Measurements from ENCODE around the gene UBE2U. TPM values are rescaled to one million over a fixed set of nuclear protein-coding genes. Genes with fewer than 3 reads are reported as not detected.

Gene UBE2U
- total and polyA plus RNA-seq, 2 experiments from 2014 or later: not detected

DNA sequence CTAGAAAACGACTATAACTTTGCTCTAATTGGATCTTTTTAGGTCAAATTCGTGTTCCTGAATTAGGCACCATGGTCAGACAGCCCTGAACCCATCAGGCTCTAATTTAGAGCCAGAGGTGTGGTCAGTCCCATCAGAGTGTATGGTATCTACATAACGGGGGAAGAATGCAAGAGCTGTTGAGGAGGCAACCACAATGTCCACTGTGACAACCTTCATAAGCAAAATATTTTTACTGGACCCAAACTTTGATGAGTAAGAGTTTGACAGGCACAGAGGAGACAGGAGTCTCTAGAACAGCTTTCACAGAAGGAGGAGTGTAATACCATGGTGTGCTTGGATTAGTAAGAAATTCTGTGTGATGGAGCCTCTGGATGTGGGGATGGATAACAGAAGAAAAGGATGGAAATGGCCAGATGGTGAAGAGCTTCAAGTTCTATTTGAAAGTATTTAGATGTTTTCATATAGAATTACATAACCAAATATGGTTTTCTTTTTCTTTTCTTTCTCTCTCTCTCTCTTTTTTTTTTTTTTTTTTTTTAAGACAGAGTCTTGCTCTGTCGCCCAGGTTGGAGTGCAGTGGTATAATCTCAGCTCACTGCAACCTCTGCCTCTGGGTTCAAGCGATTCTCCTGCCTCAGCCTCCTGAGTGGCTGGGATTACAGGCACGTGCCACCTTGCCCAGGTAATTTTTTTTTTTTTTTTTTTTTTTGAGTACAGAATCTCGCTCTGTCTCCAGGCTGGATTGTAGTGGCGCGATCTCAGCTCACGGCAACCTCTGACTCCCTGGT, 24.9 kb downstream of the UBE2U start:
- Mint-ChIP-seq H3K9me3 (no peaks in the 10 kb centered on the region), H3K4me1 (peaks cover 3% of the 10 kb centered on the region; the same call in 2 of the 3 replicates), H3K36me3 (ENCODE audit: low read depth) (no peaks in the 10 kb centered on the region), H3K4me3 (no peak overlapping the region), H3K27me3 (ENCODE audit: insufficient read depth, low read depth, poor library complexity) (no peaks in the 10 kb centered on the region), H3K27ac (no peak overlapping the region)
- H3K27me3 ChIP-seq (ENCODE audit: insufficient read depth): no peaks in the 10 kb centered on the region
- H3F3A ChIP-seq (replicated peaks; ENCODE audit: low read depth): no peaks in the 10 kb centered on the region
- no peak overlapping the region for H2AFZ ChIP-seq
- no peaks in the 10 kb centered on the region for H3K4me1 ChIP-seq (ENCODE audit: insufficient read depth)
- H3K4me3 ChIP-seq: no peak overlapping the region
- TF ChIP-seq EZH2 (IDR thresholded peaks at IDR 0.05; ENCODE audit: low read depth, unreplicated experiment) (no peak), STAT1 (IDR thresholded peaks at IDR 0.05; ENCODE audit: unreplicated experiment) (no peak), ZNF331 (CRISPR knock-in tag; IDR thresholded peaks at IDR 0.05; ENCODE audit: low read depth) (no peak), JUNB (IDR thresholded peaks at IDR 0.05; ENCODE audit: unreplicated experiment) (no peak), CREB1 (CRISPR knock-in tag; IDR thresholded peaks at IDR 0.05; ENCODE audit: low read depth) (no peak), ZNF114 (CRISPR knock-in tag; IDR thresholded peaks at IDR 0.05) (no peak)
- TF ChIP-seq, protein P1, sequence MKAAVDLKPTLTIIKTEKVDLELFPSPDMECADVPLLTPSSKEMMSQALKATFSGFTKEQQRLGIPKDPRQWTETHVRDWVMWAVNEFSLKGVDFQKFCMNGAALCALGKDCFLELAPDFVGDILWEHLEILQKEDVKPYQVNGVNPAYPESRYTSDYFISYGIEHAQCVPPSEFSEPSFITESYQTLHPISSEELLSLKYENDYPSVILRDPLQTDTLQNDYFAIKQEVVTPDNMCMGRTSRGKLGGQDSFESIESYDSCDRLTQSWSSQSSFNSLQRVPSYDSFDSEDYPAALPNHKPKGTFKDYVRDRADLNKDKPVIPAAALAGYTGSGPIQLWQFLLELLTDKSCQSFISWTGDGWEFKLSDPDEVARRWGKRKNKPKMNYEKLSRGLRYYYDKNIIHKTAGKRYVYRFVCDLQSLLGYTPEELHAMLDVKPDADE (IDR thresholded peaks at IDR 0.05): no peak
- TF ChIP-seq, protein P2, sequence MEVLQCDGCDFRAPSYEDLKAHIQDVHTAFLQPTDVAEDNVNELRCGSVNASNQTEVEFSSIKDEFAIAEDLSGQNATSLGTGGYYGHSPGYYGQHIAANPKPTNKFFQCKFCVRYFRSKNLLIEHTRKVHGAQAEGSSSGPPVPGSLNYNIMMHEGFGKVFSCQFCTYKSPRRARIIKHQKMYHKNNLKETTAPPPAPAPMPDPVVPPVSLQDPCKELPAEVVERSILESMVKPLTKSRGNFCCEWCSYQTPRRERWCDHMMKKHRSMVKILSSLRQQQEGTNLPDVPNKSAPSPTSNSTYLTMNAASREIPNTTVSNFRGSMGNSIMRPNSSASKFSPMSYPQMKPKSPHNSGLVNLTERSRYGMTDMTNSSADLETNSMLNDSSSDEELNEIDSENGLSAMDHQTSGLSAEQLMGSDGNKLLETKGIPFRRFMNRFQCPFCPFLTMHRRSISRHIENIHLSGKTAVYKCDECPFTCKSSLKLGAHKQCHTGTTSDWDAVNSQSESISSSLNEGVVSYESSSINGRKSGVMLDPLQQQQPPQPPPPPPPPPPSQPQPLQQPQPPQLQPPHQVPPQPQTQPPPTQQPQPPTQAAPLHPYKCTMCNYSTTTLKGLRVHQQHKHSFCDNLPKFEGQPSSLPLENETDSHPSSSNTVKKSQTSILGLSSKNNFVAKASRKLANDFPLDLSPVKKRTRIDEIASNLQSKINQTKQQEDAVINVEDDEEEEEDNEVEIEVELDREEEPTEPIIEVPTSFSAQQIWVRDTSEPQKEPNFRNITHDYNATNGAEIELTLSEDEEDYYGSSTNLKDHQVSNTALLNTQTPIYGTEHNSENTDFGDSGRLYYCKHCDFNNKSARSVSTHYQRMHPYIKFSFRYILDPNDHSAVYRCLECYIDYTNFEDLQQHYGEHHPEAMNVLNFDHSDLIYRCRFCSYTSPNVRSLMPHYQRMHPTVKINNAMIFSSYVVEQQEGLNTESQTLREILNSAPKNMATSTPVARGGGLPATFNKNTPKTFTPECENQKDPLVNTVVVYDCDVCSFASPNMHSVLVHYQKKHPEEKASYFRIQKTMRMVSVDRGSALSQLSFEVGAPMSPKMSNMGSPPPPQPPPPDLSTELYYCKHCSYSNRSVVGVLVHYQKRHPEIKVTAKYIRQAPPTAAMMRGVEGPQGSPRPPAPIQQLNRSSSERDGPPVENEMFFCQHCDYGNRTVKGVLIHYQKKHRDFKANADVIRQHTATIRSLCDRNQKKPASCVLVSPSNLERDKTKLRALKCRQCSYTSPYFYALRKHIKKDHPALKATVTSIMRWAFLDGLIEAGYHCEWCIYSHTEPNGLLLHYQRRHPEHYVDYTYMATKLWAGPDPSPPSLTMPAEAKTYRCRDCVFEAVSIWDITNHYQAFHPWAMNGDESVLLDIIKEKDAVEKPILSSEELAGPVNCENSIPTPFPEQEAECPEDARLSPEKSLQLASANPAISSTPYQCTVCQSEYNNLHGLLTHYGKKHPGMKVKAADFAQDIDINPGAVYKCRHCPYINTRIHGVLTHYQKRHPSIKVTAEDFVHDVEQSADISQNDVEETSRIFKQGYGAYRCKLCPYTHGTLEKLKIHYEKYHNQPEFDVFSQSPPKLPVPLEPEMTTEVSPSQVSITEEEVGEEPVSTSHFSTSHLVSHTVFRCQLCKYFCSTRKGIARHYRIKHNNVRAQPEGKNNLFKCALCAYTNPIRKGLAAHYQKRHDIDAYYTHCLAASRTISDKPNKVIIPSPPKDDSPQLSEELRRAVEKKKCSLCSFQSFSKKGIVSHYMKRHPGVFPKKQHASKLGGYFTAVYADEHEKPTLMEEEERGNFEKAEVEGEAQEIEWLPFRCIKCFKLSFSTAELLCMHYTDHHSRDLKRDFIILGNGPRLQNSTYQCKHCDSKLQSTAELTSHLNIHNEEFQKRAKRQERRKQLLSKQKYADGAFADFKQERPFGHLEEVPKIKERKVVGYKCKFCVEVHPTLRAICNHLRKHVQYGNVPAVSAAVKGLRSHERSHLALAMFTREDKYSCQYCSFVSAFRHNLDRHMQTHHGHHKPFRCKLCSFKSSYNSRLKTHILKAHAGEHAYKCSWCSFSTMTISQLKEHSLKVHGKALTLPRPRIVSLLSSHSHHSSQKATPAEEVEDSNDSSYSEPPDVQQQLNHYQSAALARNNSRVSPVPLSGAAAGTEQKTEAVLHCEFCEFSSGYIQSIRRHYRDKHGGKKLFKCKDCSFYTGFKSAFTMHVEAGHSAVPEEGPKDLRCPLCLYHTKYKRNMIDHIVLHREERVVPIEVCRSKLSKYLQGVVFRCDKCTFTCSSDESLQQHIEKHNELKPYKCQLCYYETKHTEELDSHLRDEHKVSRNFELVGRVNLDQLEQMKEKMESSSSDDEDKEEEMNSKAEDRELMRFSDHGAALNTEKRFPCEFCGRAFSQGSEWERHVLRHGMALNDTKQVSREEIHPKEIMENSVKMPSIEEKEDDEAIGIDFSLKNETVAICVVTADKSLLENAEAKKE (CRISPR knock-in tag; IDR thresholded peaks at IDR 0.05): no peak
- TF ChIP-seq, protein P3, sequence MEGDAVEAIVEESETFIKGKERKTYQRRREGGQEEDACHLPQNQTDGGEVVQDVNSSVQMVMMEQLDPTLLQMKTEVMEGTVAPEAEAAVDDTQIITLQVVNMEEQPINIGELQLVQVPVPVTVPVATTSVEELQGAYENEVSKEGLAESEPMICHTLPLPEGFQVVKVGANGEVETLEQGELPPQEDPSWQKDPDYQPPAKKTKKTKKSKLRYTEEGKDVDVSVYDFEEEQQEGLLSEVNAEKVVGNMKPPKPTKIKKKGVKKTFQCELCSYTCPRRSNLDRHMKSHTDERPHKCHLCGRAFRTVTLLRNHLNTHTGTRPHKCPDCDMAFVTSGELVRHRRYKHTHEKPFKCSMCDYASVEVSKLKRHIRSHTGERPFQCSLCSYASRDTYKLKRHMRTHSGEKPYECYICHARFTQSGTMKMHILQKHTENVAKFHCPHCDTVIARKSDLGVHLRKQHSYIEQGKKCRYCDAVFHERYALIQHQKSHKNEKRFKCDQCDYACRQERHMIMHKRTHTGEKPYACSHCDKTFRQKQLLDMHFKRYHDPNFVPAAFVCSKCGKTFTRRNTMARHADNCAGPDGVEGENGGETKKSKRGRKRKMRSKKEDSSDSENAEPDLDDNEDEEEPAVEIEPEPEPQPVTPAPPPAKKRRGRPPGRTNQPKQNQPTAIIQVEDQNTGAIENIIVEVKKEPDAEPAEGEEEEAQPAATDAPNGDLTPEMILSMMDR (conservative IDR thresholded peaks at IDR 0.05; ENCODE audit: low read depth in 2 of 2): no peak
- TF ChIP-seq, protein P4, sequence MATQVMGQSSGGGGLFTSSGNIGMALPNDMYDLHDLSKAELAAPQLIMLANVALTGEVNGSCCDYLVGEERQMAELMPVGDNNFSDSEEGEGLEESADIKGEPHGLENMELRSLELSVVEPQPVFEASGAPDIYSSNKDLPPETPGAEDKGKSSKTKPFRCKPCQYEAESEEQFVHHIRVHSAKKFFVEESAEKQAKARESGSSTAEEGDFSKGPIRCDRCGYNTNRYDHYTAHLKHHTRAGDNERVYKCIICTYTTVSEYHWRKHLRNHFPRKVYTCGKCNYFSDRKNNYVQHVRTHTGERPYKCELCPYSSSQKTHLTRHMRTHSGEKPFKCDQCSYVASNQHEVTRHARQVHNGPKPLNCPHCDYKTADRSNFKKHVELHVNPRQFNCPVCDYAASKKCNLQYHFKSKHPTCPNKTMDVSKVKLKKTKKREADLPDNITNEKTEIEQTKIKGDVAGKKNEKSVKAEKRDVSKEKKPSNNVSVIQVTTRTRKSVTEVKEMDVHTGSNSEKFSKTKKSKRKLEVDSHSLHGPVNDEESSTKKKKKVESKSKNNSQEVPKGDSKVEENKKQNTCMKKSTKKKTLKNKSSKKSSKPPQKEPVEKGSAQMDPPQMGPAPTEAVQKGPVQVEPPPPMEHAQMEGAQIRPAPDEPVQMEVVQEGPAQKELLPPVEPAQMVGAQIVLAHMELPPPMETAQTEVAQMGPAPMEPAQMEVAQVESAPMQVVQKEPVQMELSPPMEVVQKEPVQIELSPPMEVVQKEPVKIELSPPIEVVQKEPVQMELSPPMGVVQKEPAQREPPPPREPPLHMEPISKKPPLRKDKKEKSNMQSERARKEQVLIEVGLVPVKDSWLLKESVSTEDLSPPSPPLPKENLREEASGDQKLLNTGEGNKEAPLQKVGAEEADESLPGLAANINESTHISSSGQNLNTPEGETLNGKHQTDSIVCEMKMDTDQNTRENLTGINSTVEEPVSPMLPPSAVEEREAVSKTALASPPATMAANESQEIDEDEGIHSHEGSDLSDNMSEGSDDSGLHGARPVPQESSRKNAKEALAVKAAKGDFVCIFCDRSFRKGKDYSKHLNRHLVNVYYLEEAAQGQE (IDR thresholded peaks at IDR 0.05; ENCODE audit: unreplicated experiment): no peak
- no peak overlapping the region for H3K27ac ChIP-seq (ENCODE audit: low read depth)
- DNase-seq (ENCODE audit: low spot score): no peak
- H3K79me2 ChIP-seq (replicated peaks; ENCODE audit: insufficient read depth): no peaks in the 10 kb centered on the region
- H4K20me1 ChIP-seq (replicated peaks; ENCODE audit: insufficient read depth): no peaks in the 10 kb centered on the region
- H3K4me2 ChIP-seq: no peak overlapping the region
- H3K9me2 ChIP-seq (ENCODE audit: insufficient read depth): no peaks in the 10 kb centered on the region; the same call in 1 of the 2 replicates
- ATAC-seq: no peak
- no peaks in the 10 kb centered on the region for H3K36me3 ChIP-seq (ENCODE audit: insufficient read depth)

Measured in GM23338 (cell line).